Measurements from ENCODE around the gene ATPAF1.
"Not testable (repeated sequence)": the region's sequence is repeated elsewhere in the genome, so short reads cannot be mapped to it uniquely, and the experiment has no call there.

Gene ATPAF1, protein sequence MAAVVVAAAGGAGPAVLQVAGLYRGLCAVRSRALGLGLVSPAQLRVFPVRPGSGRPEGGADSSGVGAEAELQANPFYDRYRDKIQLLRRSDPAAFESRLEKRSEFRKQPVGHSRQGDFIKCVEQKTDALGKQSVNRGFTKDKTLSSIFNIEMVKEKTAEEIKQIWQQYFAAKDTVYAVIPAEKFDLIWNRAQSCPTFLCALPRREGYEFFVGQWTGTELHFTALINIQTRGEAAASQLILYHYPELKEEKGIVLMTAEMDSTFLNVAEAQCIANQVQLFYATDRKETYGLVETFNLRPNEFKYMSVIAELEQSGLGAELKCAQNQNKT

DNA sequence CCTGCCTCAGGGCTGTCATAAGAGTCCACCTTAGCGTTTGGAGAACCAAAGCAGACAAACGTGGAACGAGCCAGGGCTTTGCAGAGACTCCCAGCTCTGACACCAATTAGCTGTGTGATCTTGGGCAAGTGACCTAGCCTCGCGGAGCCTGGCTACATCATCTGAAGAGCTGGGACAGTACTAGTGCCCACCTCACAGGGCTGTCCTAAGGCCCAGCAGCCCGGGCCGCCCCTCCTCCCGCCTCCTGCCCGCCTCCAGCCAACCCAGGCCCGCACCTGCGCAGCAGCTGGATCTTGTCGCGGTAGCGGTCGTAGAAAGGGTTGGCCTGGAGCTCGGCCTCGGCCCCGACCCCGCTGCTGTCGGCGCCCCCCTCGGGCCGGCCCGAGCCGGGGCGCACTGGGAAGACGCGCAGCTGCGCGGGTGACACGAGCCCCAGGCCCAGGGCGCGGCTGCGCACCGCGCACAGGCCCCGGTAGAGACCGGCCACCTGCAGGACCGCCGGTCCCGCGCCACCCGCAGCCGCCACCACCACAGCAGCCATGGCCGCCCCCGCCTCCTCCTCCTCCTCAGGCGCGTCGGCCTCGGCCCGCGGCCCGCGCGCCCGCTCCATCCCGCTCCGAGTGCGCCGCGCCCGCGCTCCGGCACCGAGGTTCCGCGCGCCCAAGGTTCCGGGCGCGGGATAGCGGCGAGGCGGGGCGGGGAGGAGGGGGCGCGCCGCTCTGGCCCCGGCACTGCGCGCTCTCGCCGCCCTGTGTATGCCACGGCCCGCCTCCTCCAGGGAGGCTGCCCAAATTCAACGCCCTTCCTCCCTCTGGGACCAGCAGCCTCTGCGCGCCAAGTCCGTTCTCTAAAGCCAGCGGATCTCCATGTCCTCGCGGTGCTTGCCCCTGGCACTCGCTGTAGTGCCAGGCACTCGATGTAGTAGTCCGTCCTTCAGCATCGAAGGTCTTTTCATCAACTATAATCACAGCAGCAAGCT lies at the start of gene ATPAF1:
ATPAF1 (minus strand) TSS at position 583 of the 979 bp plus-strand sequence; CDS start at position 541, 42 bp downstream.
- DNase-seq = peak; percentile 48 to 62

DNA sequence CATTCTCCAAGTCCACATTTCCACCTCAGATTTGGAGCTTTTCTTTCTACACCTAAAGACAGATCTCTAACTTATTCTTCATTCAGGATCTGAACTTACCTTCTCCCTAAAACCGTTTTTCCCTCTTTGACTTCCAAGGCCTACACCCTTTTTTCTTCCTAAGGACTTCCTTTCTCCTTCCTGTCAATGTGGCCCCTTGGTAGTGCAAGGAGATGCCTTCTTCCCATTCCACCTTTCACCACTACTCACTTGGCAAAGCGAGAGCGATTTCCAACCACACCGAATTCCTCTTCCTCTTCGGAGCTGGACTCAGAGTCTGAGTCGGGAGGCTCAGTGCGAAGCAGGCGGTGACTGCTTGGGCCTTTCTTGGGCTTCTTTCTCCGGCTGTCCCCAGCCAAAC lies 49.5 kb upstream of the ATPAF1 start:
- peak in 1 of 2 donors; percentile 21 for DNase-seq

DNA sequence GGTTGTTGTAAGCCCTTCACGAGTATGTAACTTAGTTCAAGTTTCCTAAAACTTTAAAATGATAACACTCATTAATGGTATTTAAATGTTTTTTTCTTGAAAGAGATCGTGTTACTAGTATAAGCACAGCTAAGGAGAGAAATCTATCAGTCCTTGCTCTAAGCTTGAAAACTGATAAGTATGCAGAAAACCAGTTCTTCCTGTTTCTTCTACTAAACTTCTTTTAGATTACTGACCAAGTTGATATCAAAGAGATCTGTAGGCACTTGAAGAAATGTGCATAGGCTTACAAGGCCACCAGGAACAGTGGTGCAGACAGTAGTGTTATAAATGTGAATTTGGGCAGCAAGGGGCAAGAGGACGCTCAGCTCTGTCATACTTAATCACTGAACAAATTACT lies 46.8 kb upstream of the ATPAF1 start:
- DNase-seq = no peak

DNA sequence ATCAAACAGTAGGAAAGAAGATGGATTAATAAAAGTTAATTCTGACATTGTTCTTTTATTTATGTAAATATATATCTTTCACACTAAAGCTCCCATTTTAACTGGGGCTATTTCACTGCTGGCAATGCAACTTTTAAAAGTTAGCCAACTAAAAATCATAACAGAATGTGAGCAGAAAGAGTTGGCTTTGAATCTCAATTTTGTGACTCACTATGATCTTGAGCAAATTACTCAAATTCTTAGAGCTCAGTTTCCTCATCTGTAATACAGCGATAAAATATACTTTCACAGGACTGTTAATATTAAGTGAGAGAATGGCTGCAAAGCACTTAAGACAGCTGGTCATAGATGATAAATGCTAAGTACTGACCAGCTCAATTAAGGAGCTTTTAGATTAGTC lies 40.0 kb upstream of the ATPAF1 start:
- no peak for DNase-seq

DNA sequence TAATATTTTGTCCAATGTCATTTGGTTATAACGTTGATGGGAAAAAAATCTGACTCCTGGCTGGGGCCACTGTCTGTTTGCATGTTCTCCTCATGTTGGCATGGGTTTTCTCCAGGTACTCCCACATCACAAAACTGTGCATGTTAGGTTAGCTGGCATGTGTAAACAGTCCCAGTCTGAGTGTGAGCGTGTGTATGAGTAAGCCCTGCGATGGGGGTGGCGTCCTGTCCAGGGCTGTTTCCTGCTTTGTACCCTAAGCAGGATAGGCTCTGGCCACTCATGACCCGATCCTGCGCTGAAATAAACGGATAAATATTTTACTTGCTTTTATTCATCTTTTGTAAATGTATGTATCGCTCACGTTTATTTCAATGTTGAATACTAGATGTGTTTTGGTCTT lies 37.2 kb upstream of the ATPAF1 start:
- DNase-seq = no peak

DNA sequence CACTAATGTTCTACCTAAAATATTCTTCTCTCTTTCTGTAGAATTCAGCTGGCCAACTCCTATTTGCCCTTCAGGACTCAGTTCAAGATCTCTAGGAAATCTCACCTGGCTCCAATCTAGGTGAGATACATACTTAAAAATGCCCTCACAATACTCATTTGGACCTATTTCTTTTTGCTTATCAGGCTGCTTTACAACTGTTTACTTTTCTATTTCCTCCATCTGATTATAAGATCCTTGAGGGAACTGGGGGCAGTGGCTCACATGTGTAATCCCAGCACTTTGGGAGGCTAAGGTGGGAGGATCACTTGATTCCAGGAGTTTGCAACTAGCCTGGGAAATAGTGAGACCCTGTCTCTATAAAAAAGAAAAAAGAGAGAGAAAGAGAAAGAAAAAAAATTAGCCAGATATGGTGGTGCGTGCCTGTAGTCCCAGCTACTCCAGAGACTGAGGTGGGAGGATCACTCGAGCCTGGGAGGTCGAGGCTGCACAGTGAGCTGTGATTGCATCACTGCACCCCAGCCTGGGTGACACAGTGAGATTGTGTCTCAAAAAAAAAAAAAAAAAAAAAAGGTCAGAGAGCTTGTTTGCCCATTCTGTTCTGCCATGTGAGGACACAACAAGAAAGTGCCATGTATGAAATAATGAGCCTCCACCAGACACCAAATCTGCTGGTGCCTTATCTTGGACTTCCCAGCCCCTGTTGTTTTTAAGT lies 35.9 kb upstream of the ATPAF1 start:
- DNase-seq = no peak

DNA sequence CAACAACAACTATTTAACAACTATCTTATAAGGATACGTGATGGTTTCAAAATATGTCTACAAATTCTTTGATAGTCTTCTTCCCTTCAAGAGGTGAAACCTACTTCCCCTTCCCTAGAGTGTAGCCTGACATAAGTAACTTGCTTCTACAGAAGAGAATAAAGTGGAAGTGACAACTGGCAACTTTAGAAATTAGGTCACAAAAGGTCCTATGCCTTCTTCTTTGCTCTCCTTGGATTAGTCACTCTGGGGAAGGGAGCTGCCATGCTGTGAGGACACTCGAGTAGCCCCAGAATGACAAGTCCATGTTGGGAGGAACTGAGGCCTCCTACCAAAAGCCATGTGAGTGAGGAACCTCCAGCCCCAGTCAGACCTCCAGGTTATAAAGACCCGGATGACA lies 31.5 kb upstream of the ATPAF1 start:
- DNase-seq = peak; percentile 75 to 90

DNA sequence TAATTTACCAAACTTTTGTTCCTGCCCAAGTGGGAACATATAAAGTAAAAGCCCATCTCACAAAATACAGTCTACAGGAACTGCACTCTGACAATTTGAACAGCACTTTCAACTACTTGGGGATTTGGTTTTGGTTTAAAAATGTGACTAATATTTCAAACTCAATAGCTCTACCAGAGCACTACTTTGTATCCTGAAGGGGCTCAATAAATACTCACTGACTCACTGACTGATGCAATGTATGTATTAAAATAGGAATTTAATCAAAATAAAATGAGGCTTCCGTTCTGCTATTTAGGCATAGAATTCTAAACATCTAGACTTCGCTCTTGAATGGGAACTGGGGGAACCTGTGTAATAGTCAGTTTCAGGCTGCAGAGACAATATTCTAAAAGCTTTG lies 28.9 kb upstream of the ATPAF1 start:
- no peak for DNase-seq

DNA sequence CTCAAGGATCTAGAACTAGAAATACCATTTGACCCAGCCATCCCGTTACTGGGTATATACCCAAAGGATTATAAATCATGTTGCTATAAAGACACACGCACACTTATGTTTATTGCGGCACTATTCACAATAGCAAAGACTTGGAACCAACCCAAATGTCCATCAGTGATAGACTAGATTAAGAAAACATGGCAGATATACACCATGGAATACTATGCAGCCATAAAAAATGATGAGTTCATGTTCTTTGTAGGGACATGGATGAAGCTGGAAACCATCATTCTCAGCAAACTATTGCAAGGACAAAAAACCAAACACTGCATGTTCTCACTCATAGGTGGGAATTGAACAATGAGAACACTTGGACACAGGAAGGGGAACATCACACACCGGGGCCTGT lies 26.5 kb upstream of the ATPAF1 start:
- not testable (repeated sequence) for DNase-seq

DNA sequence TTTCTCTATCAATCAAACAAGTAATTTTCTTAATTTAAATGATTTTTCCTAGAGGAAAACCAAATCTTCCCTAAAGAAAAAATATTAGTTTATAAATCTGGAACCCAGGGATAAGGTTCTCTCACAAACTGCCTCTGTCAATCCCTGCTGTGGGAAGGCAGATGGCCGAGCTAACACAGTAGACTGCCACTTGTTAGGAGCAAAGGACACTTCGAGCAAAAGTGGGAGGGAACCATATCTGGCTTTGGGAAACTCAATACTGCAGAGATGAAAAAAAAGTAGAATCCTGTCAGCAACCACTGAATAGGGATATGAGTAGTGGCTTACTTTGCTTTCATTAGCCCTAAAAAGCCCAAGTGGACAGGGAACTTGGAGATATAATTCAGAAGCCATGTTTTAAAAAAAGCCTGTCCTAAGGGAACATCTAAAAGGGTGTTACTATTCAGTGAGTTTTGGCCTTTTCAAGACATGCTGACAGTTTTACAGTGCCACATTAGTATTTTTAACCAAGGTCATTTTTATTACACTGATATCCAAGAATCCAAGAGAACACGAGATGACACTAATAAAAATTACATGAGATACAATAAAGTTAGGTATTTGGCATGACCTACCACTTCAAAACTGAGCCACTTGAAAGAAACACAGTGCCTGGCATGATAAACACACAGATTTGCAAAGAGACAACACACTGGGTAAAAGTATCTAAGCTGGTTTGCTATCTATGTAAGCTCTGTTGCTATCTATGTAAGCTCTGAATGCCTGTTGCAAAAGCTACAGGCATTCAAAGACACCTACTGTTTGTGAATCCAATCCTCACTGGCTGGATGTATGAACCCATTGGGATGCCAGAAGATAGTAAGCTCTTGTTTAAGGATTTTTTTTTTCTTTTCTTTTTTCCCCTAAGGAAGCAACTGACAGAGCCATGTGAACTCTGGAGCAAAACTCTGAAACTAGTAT lies 24.9 kb upstream of the ATPAF1 start:
- no peak for DNase-seq

DNA sequence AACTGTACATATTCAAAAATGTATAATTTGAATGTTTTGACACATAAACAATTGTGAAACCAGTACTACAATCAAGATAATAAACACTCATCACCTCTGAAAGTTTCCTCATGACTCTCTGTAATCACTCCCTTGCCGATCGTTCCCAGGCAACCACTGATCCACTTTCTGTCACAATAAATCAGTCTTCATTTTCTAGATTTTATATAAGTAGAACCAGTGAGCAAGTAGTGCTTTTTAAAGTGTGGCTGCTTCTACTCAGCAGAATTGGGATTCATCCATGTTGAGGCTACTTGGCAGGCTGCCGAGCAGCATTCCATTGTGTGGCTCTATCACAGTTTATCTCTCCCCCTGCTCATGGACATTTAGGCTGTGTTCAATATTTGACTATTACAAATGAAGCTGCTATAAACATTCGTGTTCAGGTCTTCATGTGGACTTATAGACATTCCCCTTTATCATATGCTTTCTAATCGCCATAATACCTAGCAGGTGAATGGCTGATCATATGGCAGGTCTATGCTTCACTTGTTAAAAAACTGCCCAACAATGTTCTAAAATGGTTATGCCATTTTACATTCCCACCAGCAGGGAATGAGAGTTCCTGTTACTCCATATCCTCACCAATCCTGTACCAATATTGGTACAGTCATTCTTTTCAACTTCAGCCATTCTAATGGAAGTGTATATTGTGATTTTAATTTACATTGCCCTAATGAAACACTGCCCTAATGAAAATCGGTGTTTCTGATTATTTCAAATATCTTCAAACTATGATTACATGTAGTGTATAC lies 24.0 kb upstream of the ATPAF1 start:
- no peak for DNase-seq

DNA sequence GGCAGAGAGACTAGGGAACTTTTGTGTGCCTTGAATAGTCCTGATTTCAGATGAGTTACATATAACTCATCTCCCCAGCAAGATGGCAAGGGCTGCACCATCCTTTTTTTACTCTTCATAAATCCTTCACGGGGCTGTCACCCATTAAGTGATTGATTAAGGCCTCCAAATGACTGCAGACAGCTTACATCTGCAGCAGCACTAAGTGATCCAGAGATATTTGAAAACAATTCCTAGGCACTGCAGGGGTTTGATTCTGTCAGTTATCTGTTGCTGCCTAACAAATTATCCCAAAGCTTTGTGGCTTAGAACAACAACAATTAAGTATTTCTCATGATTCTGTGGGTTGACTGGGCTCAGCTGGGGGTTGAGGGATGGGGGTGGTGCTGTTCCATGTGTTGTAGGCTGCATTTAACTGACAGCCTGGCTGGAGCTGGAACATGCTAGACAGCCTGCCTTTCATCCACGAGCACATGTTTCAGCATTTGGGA lies 22.8 kb upstream of the ATPAF1 start:
- no peak for DNase-seq

DNA sequence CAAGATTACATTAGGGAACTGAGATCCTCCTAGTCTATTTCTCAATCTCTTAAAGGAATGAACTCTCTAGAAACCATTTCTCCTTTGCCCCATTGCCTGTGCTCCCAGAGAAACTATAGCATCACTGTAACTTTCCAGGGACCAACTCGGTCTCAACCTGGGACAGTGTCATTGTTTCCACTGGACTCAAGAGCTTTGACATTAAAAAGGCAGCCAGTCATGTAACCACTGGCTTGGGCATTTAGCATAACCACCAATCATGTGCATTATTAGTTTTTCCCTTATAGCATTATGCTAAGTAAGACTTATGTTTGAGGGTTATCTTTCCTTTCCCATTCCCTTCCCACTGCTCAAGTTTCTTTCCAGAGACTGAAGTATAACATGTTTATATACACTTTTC lies 21.7 kb upstream of the ATPAF1 start:
- DNase-seq = peak in 1 of 2 donors; percentile 7

DNA sequence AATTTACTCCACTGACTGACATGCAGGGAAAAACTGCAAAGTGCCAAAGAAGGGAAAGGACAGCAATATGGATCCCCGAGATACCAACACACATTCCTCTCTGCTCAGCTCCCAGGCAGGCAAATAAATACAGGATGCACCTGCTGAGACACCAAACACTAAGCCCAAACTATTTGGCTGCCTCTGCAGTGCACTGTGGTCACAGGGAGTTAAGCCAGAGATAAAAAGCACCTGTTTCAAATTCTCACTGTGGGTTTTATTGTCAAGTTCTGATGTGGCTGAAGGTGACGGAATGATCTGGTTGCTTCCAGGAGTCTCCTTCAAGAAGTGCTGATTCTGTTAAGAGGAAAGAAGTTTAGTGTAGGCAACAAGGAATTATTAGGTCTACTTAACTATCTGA lies 21.2 kb upstream of the ATPAF1 start:
- DNase-seq = no peak

DNA sequence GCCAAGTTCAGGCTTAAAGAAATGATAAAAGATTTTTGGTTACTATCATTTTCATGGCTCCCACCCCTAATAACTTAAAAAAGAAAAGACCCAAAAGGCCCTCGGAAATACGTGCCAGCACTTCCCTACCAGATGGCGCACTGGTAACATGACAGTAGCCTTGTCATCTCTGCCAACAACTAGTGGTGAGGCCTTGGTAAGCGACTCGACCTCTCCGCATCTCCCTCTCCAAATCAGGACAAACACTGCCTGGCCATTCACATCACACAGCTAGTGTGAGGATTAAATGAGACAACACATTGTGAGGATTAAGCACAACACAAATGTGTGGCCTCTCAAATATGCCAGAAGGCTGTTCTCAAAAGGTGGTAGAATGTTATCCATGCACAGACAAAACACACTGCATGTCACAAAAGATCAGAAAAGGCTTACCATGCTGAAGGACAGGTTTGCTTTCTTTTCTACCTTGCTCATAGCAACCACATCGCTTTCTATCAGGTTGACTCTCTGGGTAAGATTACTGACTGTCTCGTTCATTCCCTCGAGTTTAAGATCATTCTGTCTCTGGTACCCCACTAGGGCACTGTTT lies 19.9 kb upstream of the ATPAF1 start:
- DNase-seq = no peak

DNA sequence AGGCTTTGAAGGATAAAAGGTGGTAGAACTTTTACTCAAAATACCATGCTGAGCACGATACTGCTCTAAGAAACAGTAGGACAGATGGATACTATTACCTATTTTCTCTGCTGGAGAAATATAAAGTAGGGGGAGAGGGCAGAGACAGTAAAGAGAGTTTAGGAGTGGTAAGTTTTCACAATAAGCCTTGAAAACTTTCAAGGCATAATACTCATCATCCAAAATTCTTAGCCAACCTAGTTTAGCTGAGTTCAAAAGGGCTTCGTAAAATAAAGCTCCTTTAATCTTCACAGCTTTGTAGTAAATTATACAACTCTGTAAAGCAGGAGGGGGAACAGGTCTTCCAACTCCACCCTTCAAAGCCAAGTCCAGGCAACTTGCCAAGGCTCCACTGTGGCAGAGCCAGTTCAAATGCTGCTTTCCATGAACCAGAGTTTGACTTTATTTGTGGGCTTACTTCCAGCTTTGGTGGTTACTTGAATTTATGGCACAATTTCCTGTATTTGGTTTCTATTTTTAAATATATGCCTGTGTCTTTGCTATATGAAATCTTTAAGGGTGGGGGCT lies 19.0 kb upstream of the ATPAF1 start:
- no peak for DNase-seq

DNA sequence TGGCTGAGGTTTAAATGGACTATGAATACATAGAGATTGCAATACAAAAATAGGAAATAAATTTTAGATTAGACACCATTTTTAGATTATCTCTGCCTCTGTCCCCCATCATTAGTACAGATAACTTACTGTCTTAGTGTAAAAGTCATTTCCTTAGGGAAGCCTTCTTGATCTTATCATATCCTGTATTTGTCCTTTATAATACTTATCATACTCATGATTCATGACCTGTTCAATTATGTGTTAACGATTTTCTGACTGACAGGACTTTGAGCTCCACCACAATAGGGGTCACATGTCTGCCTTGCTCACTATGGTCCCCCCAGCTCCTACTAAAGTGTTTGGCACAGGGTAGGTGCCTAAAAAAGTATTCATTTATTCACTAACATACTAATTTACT lies 18.1 kb upstream of the ATPAF1 start:
- no peak for DNase-seq

DNA sequence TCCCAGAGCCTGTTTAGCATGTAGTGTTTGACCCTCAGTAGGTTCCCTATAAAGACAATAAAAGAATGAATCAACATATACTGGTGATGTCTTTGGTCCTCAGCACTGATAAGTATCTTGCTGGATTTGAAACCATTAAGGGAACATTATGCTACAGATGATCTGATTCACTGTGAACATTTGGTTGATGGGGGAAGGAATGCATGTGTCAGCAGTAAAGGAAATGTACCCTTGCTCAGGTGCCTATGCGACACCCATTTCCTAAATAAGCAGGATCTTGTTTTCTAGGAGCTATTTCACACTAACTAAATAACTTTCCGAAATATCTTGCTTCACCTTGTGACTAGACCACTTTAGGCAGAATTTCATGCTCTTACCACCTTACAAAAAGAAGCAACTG lies 16.5 kb upstream of the ATPAF1 start:
- DNase-seq = no peak

DNA sequence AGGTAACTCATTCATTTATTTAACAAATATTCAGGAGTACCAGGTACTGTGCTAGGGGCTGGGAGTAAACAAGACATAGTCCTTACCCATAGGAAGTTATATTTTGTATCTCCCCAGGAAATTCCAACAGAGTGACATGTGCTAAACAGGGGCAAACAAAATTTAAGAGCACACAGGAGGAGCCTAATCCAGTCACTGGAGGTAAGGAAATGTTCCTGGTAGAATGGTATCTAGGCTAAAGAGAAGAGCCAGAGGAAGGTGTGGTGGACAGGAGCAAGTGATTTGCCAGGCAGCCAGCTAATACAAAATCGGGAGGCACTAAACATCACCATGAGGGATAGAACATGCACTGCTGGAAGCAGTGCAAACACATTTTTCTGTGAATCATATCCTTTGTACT lies 13.9 kb upstream of the ATPAF1 start:
- DNase-seq = no peak

DNA sequence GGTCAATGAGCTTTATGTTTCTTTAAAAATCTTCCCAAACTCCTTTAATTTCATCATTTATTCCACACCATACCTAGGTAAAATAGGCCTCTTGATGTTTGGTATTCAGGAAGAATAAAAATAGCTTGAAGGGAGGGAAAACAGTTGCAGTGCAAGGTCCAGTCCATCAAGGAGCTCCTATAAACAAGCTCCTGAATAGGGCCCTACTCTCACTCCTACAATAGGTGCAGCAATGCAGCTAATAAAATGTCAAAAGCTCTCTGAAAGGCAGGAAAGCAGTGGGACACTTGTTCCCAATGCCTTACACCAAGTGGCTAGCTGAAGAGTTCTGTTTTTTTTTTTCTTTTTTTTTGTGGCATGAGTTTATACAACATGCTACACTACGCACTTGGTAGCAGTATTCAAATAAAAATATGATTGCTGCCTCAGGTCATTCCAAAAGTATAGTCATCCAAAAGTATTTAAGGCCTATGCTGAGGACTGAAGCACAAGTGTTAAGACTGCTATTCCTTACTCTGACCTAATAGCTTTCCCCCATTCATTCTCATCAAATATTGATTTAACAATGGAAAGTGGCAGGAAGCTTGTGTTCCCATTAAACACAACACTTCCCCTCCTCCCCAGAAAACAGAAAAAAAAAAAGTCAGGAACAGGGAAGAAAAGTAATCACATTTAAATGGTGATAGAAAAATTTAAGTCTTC lies 13.3 kb upstream of the ATPAF1 start:
- no peak for DNase-seq
